K562 (cell line): Measurements from ENCODE around the gene RIPOR2. TPM values are rescaled to one million over a fixed set of nuclear protein-coding genes. Genes with fewer than 3 reads are reported as not detected.

Source experiments
- CC2D1A ChIP-seq: fragments of 450-650 bp; IDR thresholded peaks from 2 replicates; pipeline ENCODE4 v1.6.1; 2017; ENCODE audit warnings: mild to moderate bottlenecking
- DEAF1 ChIP-seq: fragments of 450-650 bp; formaldehyde crosslinking; IDR thresholded peaks from 2 replicates; pipeline ENCODE4 v1.4.0; 2020; ENCODE audit warnings: mild to moderate bottlenecking, moderate library complexity
- ETS1 ChIP-seq: conservative IDR thresholded peaks from 2 replicates; pipeline ENCODE4 v1.6.1; 2011; ENCODE audit warnings: low read depth, mild to moderate bottlenecking, low read length; ENCODE audit not compliant: control insufficient read depth
- FOXA3 ChIP-seq, 2 experiments: fragments of 450-650 bp in 1 of 2; sonication (generic) in 1 of 2; formaldehyde crosslinking; IDR thresholded peaks in 1 of 2; conservative IDR thresholded peaks in 1 of 2; 2 replicates each; pipeline versions ENCODE4 v1.4.0 to v1.8.0; 2020 to 2022; ENCODE audit warnings: mild to moderate bottlenecking in 2 of 2, missing genetic modification reagents in 1 of 2
- HDAC1 ChIP-seq, 2 experiments: fragments of 450-650 bp; IDR thresholded peaks; 2 replicates each; pipeline ENCODE4 v1.6.1; 2016 to 2017; ENCODE audit warnings: inconsistent platforms in 1 of 2, mild to moderate bottlenecking in 1 of 2, moderate library complexity in 1 of 2
- STAT6 ChIP-seq: sonication (generic); formaldehyde crosslinking; IDR thresholded peaks from 2 replicates; pipeline ENCODE4 v1.8.1; 2023; ENCODE audit warnings: mild to moderate bottlenecking, missing genetic modification reagents
- polyA plus RNA-seq, 8 experiments: library from polyadenylated mRNA; depleted of rRNA in 4 of 8; stranded (reverse) in 5 of 8; unstranded in 3 of 8; fragments of >200 nt; fragmentation: Nextera tagmentation in 2 of 8; fragmentation: Illumina TruSeq in 1 of 8; extraction: Ambion mirVana in 2 of 8; extraction: Trizol in 1 of 8; gene quantifications; 2 replicates each; pipeline versions ENCODE4 v1.2.1 to v1.2.3, GENCODE V29; 2011 to 2014; ENCODE audit warnings: inconsistent platforms in 1 of 8, missing spikeins in 1 of 8
- total RNA-seq, 7 experiments: library from RNA; depleted of rRNA in 6 of 7; stranded (reverse); fragments of >200 nt in 6 of 7; fragmentation: Illumina TruSeq in 2 of 7; extraction: Trizol in 2 of 7; gene quantifications; 2 replicates each; pipeline versions ENCODE4 v1.2.1 to v1.2.3, GENCODE V29; 2011 to 2021; ENCODE audit warnings: low replicate concordance in 1 of 7
- TF ChIP-seq, protein P1 (sequence below): fragments of 250-450 bp; sonication (Bioruptor Pico); IDR thresholded peaks from 2 replicates; pipeline ENCODE4 v1.9.0; 2021; ENCODE audit warnings: mild to moderate bottlenecking, inconsistent platforms

RIPOR2 gene
- total and polyA plus RNA-seq, 9 of the 15 experiments (the other 6 are each of a cell fraction or from before 2014, with no cell fraction given), result 0.04 to 1.0 (median 0.47) TPM; not detected in 2

DNA sequence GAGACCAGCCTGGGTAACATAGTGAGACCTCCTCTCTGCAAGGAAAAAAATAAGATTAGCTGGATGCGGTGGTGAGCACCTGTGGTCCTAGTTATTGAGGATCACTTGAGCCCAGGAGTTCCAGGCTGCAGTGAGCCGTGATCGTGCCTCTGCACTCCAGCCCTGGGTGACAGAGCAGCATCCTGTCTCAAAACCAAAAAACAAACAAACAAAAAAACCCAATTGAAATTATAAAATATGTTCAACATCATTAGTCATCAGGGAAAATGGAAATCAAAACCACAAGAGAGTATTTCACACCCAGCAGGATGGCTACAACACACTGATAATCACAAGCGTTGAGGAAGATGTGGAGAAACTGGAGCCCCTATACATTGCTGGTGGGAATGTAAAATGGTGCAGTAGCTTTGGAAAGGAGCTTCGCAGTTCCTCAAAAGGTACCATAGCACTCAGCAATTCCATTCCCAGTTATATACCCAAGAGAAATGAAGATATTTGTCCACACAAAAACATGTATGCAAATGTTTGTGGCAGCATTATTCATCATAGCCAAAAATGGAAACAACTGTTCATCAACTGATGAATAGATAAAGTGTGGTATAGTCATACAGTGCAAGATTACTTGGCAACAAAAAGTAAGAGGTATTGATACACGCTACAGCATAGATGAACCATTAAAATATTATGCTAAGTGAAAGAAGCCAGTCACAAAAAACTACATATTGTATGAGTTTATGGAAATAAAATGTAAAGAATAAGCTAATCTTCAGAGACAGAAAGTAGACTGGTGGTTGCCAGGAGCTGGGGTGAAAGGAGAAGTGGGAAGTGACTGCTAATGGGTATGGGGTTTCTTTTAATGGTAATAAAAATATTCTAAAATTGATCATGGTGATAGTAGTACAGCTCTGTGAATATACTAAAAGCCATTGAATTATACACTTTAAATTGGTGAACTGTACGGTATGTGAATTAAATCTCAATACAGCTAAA lies 38.7 kb upstream of the RIPOR2 start (continued):
- TF ChIP-seq, protein P1, sequence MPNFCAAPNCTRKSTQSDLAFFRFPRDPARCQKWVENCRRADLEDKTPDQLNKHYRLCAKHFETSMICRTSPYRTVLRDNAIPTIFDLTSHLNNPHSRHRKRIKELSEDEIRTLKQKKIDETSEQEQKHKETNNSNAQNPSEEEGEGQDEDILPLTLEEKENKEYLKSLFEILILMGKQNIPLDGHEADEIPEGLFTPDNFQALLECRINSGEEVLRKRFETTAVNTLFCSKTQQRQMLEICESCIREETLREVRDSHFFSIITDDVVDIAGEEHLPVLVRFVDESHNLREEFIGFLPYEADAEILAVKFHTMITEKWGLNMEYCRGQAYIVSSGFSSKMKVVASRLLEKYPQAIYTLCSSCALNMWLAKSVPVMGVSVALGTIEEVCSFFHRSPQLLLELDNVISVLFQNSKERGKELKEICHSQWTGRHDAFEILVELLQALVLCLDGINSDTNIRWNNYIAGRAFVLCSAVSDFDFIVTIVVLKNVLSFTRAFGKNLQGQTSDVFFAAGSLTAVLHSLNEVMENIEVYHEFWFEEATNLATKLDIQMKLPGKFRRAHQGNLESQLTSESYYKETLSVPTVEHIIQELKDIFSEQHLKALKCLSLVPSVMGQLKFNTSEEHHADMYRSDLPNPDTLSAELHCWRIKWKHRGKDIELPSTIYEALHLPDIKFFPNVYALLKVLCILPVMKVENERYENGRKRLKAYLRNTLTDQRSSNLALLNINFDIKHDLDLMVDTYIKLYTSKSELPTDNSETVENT (CRISPR knock-in tag), result no peak
- TF ChIP-seq CC2D1A (no peak), FOXA3 (CRISPR knock-in tag; conservative IDR thresholded peaks at IDR 0.05 in 1 of 2, IDR thresholded peaks at IDR 0.05 in 1 of 2) (no peak), HDAC1 (IDR thresholded peaks at IDR 0.05) (no peak), DEAF1 (CRISPR knock-in tag) (no peak), ETS1 (no peak), STAT6 (CRISPR knock-in tag) (no peak)
